HG03439 (cell line): ENCODE data around the gene PSMB4.
"Not testable (repeated sequence)": the region's sequence is repeated elsewhere in the genome, so short reads cannot be mapped to it uniquely, and the experiment has no call there.

Experiments
- ATAC-seq: cut with Tn5 transposase; IDR thresholded peaks from one replicate; pipeline ENCODE4 v1.9.1; 2021; ENCODE audit warnings: mild to moderate bottlenecking, moderate library complexity; ENCODE audit not compliant: unreplicated experiment

Gene PSMB4

GRCh38 chr1:151386002-151386401 is 13.4 kb upstream of the PSMB4 start:
- ATAC-seq: no peak

- not testable (repeated sequence) for ATAC-seq
Observed at GRCh38 chr1:151390221-151391078, 8.9 kb upstream of the PSMB4 start.

- no peak for ATAC-seq
Observed at GRCh38 chr1:151391079-151391563, 8.3 kb upstream of the PSMB4 start.

GRCh38 chr1:151393583-151393982 is 5.8 kb upstream of the PSMB4 start:
- no peak for ATAC-seq

- not testable (repeated sequence) for ATAC-seq
Observed at GRCh38 chr1:151396265-151396664, 3.1 kb upstream of the PSMB4 start.

- no peak for ATAC-seq
Observed at GRCh38 chr1:151401125-151401788, 1.9 kb downstream of the PSMB4 start.

GRCh38 chr1:151401860-151402259 is 2.5 kb downstream of the PSMB4 start:
- no peak for ATAC-seq

GRCh38 chr1:151402764-151403163 is 3.4 kb downstream of the PSMB4 start:
- ATAC-seq: no peak

- no peak for ATAC-seq
Observed at GRCh38 chr1:151403612-151404011, 4.2 kb downstream of the PSMB4 start.

GRCh38 chr1:151405187-151405951 is 6.0 kb downstream of the PSMB4 start:
- ATAC-seq: no peak

- no peak for ATAC-seq
Observed at GRCh38 chr1:151406176-151406575, 6.8 kb downstream of the PSMB4 start.

- ATAC-seq: no peak
Observed at GRCh38 chr1:151407304-151407703, 7.9 kb downstream of the PSMB4 start.

- ATAC-seq: no peak
Observed at GRCh38 chr1:151408891-151409290, 9.5 kb downstream of the PSMB4 start.

GRCh38 chr1:151411884-151412283 is 12.5 kb downstream of the PSMB4 start:
- no peak for ATAC-seq

- ATAC-seq: no peak
Observed at GRCh38 chr1:151416231-151416630, 16.9 kb downstream of the PSMB4 start.

GRCh38 chr1:151418081-151418480 is 18.7 kb downstream of the PSMB4 start:
- no peak for ATAC-seq

- ATAC-seq: no peak
Observed at GRCh38 chr1:151419819-151420218, 20.4 kb downstream of the PSMB4 start.

- no peak for ATAC-seq
Observed at GRCh38 chr1:151425103-151425502, 25.7 kb downstream of the PSMB4 start.

- no peak for ATAC-seq
Observed at GRCh38 chr1:151428068-151428467, 28.7 kb downstream of the PSMB4 start.

GRCh38 chr1:151433827-151434226 is 34.5 kb downstream of the PSMB4 start:
- not testable (repeated sequence) for ATAC-seq

- no peak for ATAC-seq
Observed at GRCh38 chr1:151435174-151435573, 35.8 kb downstream of the PSMB4 start.
